GM12878 (cell line): Measurements from ENCODE around the gene TSHZ1. TPM values are rescaled to one million over a fixed set of nuclear protein-coding genes. Genes with fewer than 3 reads are reported as not detected.

ENCODE experiments used
- ATAC-seq: fragments of 200-7000 bp; cut with Tn5 transposase; 3 replicates; pipeline ENCODE4 v1.9.1; 2020; ENCODE audit warnings: mild to moderate bottlenecking, moderate library complexity
- BruUV-seq: library from RNA; stranded (reverse); fragments of 400-500 nt; replicated peaks from 2 replicates; lab custom pipeline; 2021; lab: Mats Ljungman, UMichigan
- CTCF ChIA-PET: fragments of 300-600 bp; sonication (Branson Sonifier 250); formaldehyde crosslinking; extraction: SDS; loops from one replicate; lab custom pipeline; 2021; ENCODE audit warnings: inconsistent platforms; lab: Yijun Ruan, JAX
- POLR2A ChIA-PET: fragments of 350-600 bp; formaldehyde crosslinking; extraction: SDS; loops from one replicate; lab custom pipeline; 2021; ENCODE audit warnings: inconsistent platforms; lab: Charles Lee
- RAD21 ChIA-PET: fragments of 300-600 bp; sonication (Branson Sonifier 250); formaldehyde crosslinking; loops from one replicate; lab custom pipeline; 2023; ENCODE audit warnings: antibody characterized with exemption; ENCODE audit not compliant: unreplicated experiment; lab: Charles Lee
- SMC1A ChIA-PET: fragments of 300-600 bp; sonication (Branson Sonifier 250); formaldehyde crosslinking; loops from one replicate; lab custom pipeline; 2023; ENCODE audit not compliant: unreplicated experiment, uncharacterized antibody; lab: Charles Lee
- DNase-seq: peaks from one replicate; pipeline ENCODE4 v3.0.0-alpha.2; 2011; ENCODE audit warnings: low read depth, low spot score
- FAIRE-seq: peaks from 3 replicates; lab custom pipeline; 2011; peaks lifted over from hg19 to GRCh38; lab: Jason Lieb, UNC
- H2AFZ ChIP-seq: 2 replicates; pipeline ENCODE4 v1.6.0; 2011; ENCODE audit warnings: low read depth, low read length, control low read depth; ENCODE audit not compliant: control insufficient read depth
- H3K27ac ChIP-seq: 2 replicates; pipeline ENCODE4 v1.5.1; 2011; ENCODE audit warnings: control low read depth; ENCODE audit not compliant: control insufficient read depth, insufficient read depth
- H3K27me3 ChIP-seq, 2 experiments: replicated peaks in 1 of 2; 2 replicates each; pipeline versions ENCODE4 v1.6.0 to v1.6.1; 2011; ENCODE audit warnings: low read length in 1 of 2; ENCODE audit not compliant: control insufficient read depth in 2 of 2, insufficient read depth in 2 of 2
- H3K36me3 ChIP-seq, 2 experiments: 2 replicates each; pipeline ENCODE4 v1.5.1; 2011; ENCODE audit warnings: low read length in 1 of 2; ENCODE audit not compliant: control insufficient read depth in 2 of 2, insufficient read depth in 2 of 2
- H3K4me1 ChIP-seq: 2 replicates; pipeline ENCODE4 v1.6.1; 2011; ENCODE audit warnings: mild to moderate bottlenecking, low read length, moderate library complexity, mixed read lengths; ENCODE audit not compliant: control insufficient read depth, insufficient read depth
- H3K4me2 ChIP-seq: 2 replicates; pipeline ENCODE4 v1.6.0; 2011; ENCODE audit warnings: control low read depth; ENCODE audit not compliant: control insufficient read depth, insufficient read depth
- H3K4me3 ChIP-seq: fragments of 200-600 bp; sonication (generic); 2 replicates; pipeline ENCODE4 v1.5.1; 2016
- H3K79me2 ChIP-seq: 2 replicates; pipeline ENCODE4 v1.6.0; 2011; ENCODE audit warnings: low read length; ENCODE audit not compliant: control insufficient read depth, insufficient read depth
- H3K9ac ChIP-seq: 2 replicates; pipeline ENCODE4 v1.8.0; 2011; ENCODE audit warnings: low read length, control low read depth, mixed read lengths; ENCODE audit not compliant: control insufficient read depth, insufficient read depth
- H3K9me3 ChIP-seq: replicated peaks from 3 replicates; pipeline ENCODE4 v1.5.1; 2011; ENCODE audit warnings: mild to moderate bottlenecking, low read length; ENCODE audit not compliant: control insufficient read depth, insufficient read depth
- H4K20me1 ChIP-seq: 2 replicates; pipeline ENCODE4 v1.6.0; 2011; ENCODE audit not compliant: control insufficient read depth, insufficient read depth
- BACH1 ChIP-seq: fragments of 450-650 bp; IDR thresholded peaks from 2 replicates; pipeline ENCODE4 v1.6.1; 2017; ENCODE audit warnings: mild to moderate bottlenecking, borderline replicate concordance
- CTCF ChIP-seq, 3 experiments: IDR thresholded peaks in 2 of 3; conservative IDR thresholded peaks in 1 of 3; 2 replicates each; pipeline ENCODE4 v1.5.1; 2011; ENCODE audit warnings: low read depth in 3 of 3, low read length in 3 of 3, mild to moderate bottlenecking in 3 of 3, control low read depth in 2 of 3, moderate library complexity in 2 of 3, inconsistent platforms in 1 of 3, mixed read lengths in 1 of 3; ENCODE audit not compliant: control insufficient read depth in 2 of 3, insufficient read depth in 1 of 3; ENCODE audit errors: extremely low read depth in 1 of 3
- E2F8 ChIP-seq: fragments of 450-650 bp; IDR thresholded peaks from 2 replicates; pipeline ENCODE4 v1.6.1; 2018; ENCODE audit warnings: mild to moderate bottlenecking, low read depth, moderate library complexity; ENCODE audit not compliant: partially characterized antibody
- HDAC2 ChIP-seq: fragments of 200-600 bp; sonication (generic); IDR thresholded peaks from 2 replicates; pipeline ENCODE4 v1.6.1; 2017
- NRF1 ChIP-seq: conservative IDR thresholded peaks from 2 replicates; pipeline ENCODE4 v1.6.1; 2011; ENCODE audit warnings: mild to moderate bottlenecking, low read depth, low read length, improper control_type of control experiment
- TBL1XR1 ChIP-seq: IDR thresholded peaks from 2 replicates; pipeline ENCODE4 v1.6.1; 2012; ENCODE audit warnings: low read depth, low read length, improper control_type of control experiment
- ZBTB40 ChIP-seq: fragments of 450-650 bp; IDR thresholded peaks from 2 replicates; pipeline ENCODE4 v1.6.1; 2016; ENCODE audit warnings: mild to moderate bottlenecking, moderate library complexity, borderline replicate concordance
- WGBS: methylation state at CpG from one replicate; pipeline ENCODE4 v1.1.6; 2016; ENCODE audit warnings: low lambda C conversion rate; ENCODE audit not compliant: insufficient replicate concordance, insufficient coverage; ENCODE audit errors: missing lambda C conversion rate; 5-methylcytosine and 5-hydroxymethylcytosine counted together
- in situ Hi-C: fragments of 300-500 bp; cut with MboI; formaldehyde crosslinking; loops from 9 replicates; pipeline ENCODE4 v1.14.3; 2018; ENCODE audit warnings: mixed read lengths
- intact Hi-C: fragments of 100-400 bp; cut with micrococcal nuclease; formaldehyde crosslinking; loops from one replicate; pipeline ENCODE4 v1.14.2; 2022; ENCODE audit not compliant: unreplicated experiment
- polyA plus RNA-seq, 11 experiments: library from polyadenylated mRNA; depleted of rRNA in 4 of 11; unstranded in 6 of 11; stranded (reverse) in 5 of 11; fragments of >200 nt; fragmentation: Nextera tagmentation in 4 of 11; fragmentation: Illumina TruSeq in 1 of 11; extraction: Ambion mirVana in 4 of 11; extraction: Trizol in 1 of 11; gene quantifications; 1 replicate in 1 of 11; 2 replicates in 10 of 11; pipeline versions ENCODE4 v1.2.1 to v1.2.3, GENCODE V29; 2011 to 2016; ENCODE audit warnings: inconsistent platforms in 2 of 11, missing spikeins in 2 of 11, low read depth in 1 of 11
- total RNA-seq, 4 experiments: library from RNA; depleted of rRNA in 3 of 4; stranded (reverse); fragments of >200 nt in 3 of 4; fragmentation: Illumina TruSeq in 1 of 4; extraction: Trizol in 1 of 4; gene quantifications; 2 replicates each; pipeline versions ENCODE4 v1.2.1 to v1.2.3, GENCODE V29; 2013 to 2021

The TSHZ1 gene
- total and polyA plus RNA-seq, 10 of the 15 experiments (the other 5 are each of a cell fraction or from before 2014, with no cell fraction given): 2.2 to 15.2 (median 5.1) TPM

DNA sequence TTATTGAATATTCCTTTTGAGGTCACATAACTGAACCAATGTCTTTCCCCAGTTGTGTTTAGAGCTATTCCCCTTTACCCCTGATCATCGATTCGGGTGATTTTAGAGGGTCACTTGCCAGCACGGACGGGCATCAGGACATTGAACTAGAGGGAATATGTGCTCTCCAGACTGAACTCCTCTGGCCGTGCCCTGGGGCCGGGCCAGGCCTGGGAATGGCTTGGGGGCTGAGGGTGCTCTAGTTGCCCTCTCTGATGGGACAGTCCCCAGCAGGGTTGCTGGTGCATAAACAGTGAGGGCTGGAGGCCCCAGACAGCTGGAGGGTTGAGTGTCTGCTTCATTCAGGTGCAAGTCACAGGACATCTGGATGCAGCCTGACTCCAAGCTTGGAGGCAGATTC is 126.2 kb downstream of the TSHZ1 start:
- Histone ChIP-seq H3K4me3 (no peak overlapping the region), H3K27ac (no peak overlapping the region), H3K36me3 (no peaks in the 10 kb centered on the region), H3K4me2 (no peak overlapping the region)
- SMC1A ChIA-PET: no interaction called here
- CTCF ChIA-PET: no interaction called here
- DNase-seq (no peak), ATAC-seq (no peak)
- RAD21 ChIA-PET: no interaction called here
- POLR2A ChIA-PET: no interaction called here
- no peak for TF ChIP-seq NRF1
- no peak for TF ChIP-seq HDAC2
- no peak for TF ChIP-seq CTCF (IDR thresholded peaks at IDR 0.05 in 2 of 3, conservative IDR thresholded peaks at IDR 0.05 in 1 of 3; ENCODE audit: control insufficient read depth in 2 of 3, extremely low read depth in 1 of 3, insufficient read depth in 1 of 3, low read depth in 3 of 3, low read length in 3 of 3)
- no peak for TF ChIP-seq TBL1XR1
- TF ChIP-seq E2F8: no peak
- no peak for TF ChIP-seq ZBTB40
- no peak for TF ChIP-seq BACH1
- TF ChIP-seq, all 136 proteins: peak for 0
- no peaks in the 10 kb centered on the region for H3K79me2 ChIP-seq
- no peaks in the 10 kb centered on the region for H4K20me1 ChIP-seq
- H3K9me3 ChIP-seq: no peaks in the 10 kb centered on the region
- BruUV-seq: no TSS peak
- H3K4me1 ChIP-seq: no peaks in the 10 kb centered on the region
- WGBS: 47% methylated on average over 6 of the region's 6 CpGs
- H3K9ac ChIP-seq: no peak overlapping the region
- H3K27me3 ChIP-seq: no peaks in the 10 kb centered on the region
- in situ Hi-C loops (no loop called here), intact Hi-C loops (no loop called here)
- H2AFZ ChIP-seq: no peak overlapping the region
- no peak for FAIRE-seq
